ENCODE measurements around the gene CRLF1. TPM values are rescaled to one million over a fixed set of nuclear protein-coding genes. Genes with fewer than 3 reads are reported as not detected.
A peak's percentile ranks its signal among the peaks of the same experiment; 100 is the strongest.
"Not testable (repeated sequence)": the region's sequence is repeated elsewhere in the genome, so short reads cannot be mapped to it uniquely, and the experiment has no call there.

The CRLF1 gene
- total RNA-seq, 1 donor: 0.21 TPM

GRCh38 chr19:18593367-18594095 lies 13.1 kb downstream of the CRLF1 start:
- H3K9me3 ChIP-seq (ENCODE audit: low read depth, low read length): no peaks in the 10 kb centered on the region
- H3K4me3 ChIP-seq (ENCODE audit: low read length): no peak overlapping the region
- peaks cover 6% of the 10 kb centered on the region for H3K27me3 ChIP-seq (ENCODE audit: insufficient read depth, low read length)
- H3K4me1 ChIP-seq (ENCODE audit: insufficient read depth, low read length): peaks cover 37% of the 10 kb centered on the region

DNA sequence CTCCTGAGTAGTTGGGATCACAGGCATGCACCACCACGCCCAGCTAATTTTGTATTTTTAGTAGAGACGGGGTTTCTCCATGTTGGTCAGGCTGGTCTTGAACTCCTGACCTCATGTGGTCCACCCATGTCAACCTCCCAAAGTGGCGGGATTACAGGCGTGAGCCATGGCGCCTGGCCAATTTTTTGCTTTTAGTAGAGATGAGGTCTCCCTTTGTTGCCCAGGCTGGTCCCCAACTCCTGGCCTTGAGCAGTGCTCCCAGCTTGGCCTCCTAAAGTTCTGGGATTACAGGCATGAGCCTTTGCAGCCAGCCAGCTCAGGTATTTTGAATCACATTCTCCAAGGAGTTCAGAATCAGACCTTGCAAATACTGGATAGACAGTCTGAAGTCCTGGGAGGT lies 13.9 kb downstream of the CRLF1 start:
- H3K4me3 ChIP-seq (ENCODE audit: low read length); H3K9me3 ChIP-seq (ENCODE audit: low read depth, low read length); H3K27me3 ChIP-seq (ENCODE audit: insufficient read depth, low read length): not testable (repeated sequence)
- H3K4me1 ChIP-seq (ENCODE audit: insufficient read depth, low read length): peaks cover 45% of the 10 kb centered on the region

GRCh38 chr19:18591735-18592385 lies 14.7 kb downstream of the CRLF1 start:
- H3K27me3 ChIP-seq (ENCODE audit: insufficient read depth, low read length): peaks cover 6% of the 10 kb centered on the region
- no peaks in the 10 kb centered on the region for H3K9me3 ChIP-seq (ENCODE audit: low read depth, low read length)
- H3K4me1 ChIP-seq (ENCODE audit: insufficient read depth, low read length): peaks cover 44% of the 10 kb centered on the region
- H3K4me3 ChIP-seq (ENCODE audit: low read length): no peak overlapping the region

- Histone ChIP-seq H3K27me3 (ENCODE audit: insufficient read depth, low read length) (peaks cover 4% of the 10 kb centered on the region), H3K4me1 (ENCODE audit: insufficient read depth, low read length) (peaks cover 52% of the 10 kb centered on the region), H3K4me3 (ENCODE audit: low read length) (no peak overlapping the region), H3K9me3 (ENCODE audit: low read depth, low read length) (no peaks in the 10 kb centered on the region)
Measured at GRCh38 chr19:18590273-18591272, 16.0 kb downstream of the CRLF1 start.

GRCh38 chr19:18589380-18590272 lies 17.0 kb downstream of the CRLF1 start:
- Histone ChIP-seq H3K4me1 (ENCODE audit: insufficient read depth, low read length) (peaks cover 48% of the 10 kb centered on the region), H3K27me3 (ENCODE audit: insufficient read depth, low read length) (no peaks in the 10 kb centered on the region), H3K9me3 (ENCODE audit: low read depth, low read length) (no peaks in the 10 kb centered on the region), H3K4me3 (ENCODE audit: low read length) (peak overlapping the region; percentile 66)

DNA sequence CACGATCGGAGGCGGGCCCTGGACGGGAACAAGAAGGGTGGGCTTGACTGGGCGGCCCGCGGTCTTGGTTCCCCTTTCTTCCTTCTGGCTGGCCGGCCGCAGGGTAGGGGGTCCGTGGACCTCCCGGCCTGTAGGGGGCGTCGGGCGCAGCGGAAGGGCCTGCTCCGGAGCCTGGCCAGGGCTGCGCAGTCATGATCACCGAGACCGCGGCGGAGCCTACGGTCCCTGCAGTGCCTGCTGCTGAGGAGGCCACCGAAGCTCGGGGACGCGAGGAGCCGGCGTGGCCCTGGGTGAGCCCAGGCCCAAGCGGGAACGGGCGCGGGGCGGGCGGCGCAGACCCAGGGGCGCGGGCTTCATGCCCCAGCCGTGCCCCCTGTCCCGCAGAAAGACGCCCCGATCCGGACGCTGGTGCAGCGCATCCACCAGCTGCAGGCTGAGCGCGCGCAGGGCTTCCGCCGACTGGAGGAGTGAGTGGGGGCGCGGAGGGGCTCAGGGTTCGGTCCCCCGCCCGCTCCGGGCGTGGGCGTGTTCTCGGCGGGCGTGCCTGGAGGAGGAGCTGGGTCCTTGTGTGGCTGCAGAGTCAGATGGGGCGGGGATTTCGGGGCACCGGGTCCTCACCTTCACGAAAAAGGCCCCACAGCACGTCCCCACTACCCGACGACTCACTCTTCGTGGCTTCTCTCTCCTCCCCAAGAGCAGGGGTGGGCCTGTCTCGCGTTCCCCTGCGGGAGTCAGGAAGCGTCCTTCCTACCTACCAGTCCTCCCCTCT lies 17.8 kb downstream of the CRLF1 start, which contains the start of gene REX1BD:
TSS of gene REX1BD (plus strand) at position 188 of the 769 bp plus-strand sequence. CDS start at position 192, 4 bp downstream.
- Histone ChIP-seq H3K4me1 (ENCODE audit: insufficient read depth, low read length) (peaks cover 41% of the 10 kb centered on the region), H3K27me3 (ENCODE audit: insufficient read depth, low read length) (no peaks in the 10 kb centered on the region), H3K4me3 (ENCODE audit: low read length) (peak within 1 kb of the TSS; percentile 66), H3K9me3 (ENCODE audit: low read depth, low read length) (no peaks in the 10 kb centered on the region)

GRCh38 chr19:18587962-18588610 lies 18.5 kb downstream of the CRLF1 start:
- peaks cover 41% of the 10 kb centered on the region for H3K4me1 ChIP-seq (ENCODE audit: insufficient read depth, low read length)
- H3K4me3 ChIP-seq (ENCODE audit: low read length): peak overlapping the region; percentile 66
- no peaks in the 10 kb centered on the region for H3K27me3 ChIP-seq (ENCODE audit: insufficient read depth, low read length)
- no peaks in the 10 kb centered on the region for H3K9me3 ChIP-seq (ENCODE audit: low read depth, low read length)

DNA sequence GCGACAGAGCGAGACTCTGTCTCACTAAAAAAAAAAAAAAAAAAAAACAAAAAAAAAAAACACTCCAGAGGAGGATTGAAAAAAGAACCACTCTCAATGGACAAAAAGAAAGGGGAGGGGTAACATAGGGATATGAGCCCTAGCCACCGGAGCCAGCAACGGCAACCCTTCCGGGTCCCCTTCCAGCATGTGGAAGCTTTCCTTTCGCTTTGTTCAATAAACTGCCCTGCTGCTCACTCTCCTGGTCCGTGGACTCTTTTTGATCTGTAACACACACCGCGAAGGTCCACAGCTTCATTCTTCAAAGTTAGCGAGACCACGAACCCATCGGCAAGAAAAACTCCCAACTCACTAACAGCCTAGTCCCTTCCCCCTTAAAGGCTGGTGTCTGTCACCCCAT lies 19.0 kb downstream of the CRLF1 start:
- H3K4me1 ChIP-seq (ENCODE audit: insufficient read depth, low read length): peaks cover 41% of the 10 kb centered on the region
- H3K9me3 ChIP-seq (ENCODE audit: low read depth, low read length): no peaks in the 10 kb centered on the region
- H3K4me3 ChIP-seq (ENCODE audit: low read length): no peak overlapping the region
- no peaks in the 10 kb centered on the region for H3K27me3 ChIP-seq (ENCODE audit: insufficient read depth, low read length)

GRCh38 chr19:18586306-18586705 lies 20.3 kb downstream of the CRLF1 start:
- no peaks in the 10 kb centered on the region for H3K9me3 ChIP-seq (ENCODE audit: low read depth, low read length)

DNA sequence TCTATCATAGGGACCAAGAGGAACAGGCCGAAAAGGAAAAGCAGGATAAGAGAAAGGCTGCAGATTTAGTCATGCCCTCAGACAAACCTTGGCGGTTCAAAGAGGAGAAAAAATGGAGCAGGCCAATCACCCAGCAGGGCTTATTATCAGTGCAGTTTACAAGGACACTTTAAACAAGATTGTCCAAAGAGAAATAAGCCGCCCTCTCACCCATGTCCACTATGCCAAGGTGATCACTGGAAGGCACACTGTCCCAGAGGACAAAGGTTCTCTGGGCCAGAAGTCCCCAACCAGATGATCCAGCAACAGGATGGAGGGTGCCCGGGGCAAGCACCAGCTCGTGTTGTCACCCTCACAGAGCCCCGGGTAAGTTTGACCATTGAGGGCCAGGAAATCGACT lies 26.3 kb downstream of the CRLF1 start:
- Histone ChIP-seq H3K27me3 (ENCODE audit: insufficient read depth, low read length) (no peaks in the 10 kb centered on the region), H3K4me3 (ENCODE audit: low read length) (no peak overlapping the region), H3K9me3 (ENCODE audit: low read depth, low read length) (no peaks in the 10 kb centered on the region), H3K4me1 (ENCODE audit: insufficient read depth, low read length) (peaks cover 2% of the 10 kb centered on the region)

More at GRCh38 chr19:18586306-18586705, 20.3 kb downstream of the CRLF1 start:
- Histone ChIP-seq H3K4me1 (ENCODE audit: insufficient read depth, low read length) (peaks cover 41% of the 10 kb centered on the region), H3K27me3 (ENCODE audit: insufficient read depth, low read length) (no peaks in the 10 kb centered on the region), H3K4me3 (ENCODE audit: low read length) (no peak overlapping the region)

GRCh38 chr19:18577365-18577914 lies 29.2 kb downstream of the CRLF1 start:
- no peaks in the 10 kb centered on the region for H3K9me3 ChIP-seq (ENCODE audit: low read depth, low read length)
- peaks cover 13% of the 10 kb centered on the region for H3K4me1 ChIP-seq (ENCODE audit: insufficient read depth, low read length)
- no peak overlapping the region for H3K4me3 ChIP-seq (ENCODE audit: low read length)
- H3K27me3 ChIP-seq (ENCODE audit: insufficient read depth, low read length): no peaks in the 10 kb centered on the region

GRCh38 chr19:18576383-18576782 lies 30.2 kb downstream of the CRLF1 start:
- H3K9me3 ChIP-seq (ENCODE audit: low read depth, low read length): no peaks in the 10 kb centered on the region
- H3K4me1 ChIP-seq (ENCODE audit: insufficient read depth, low read length): peaks cover 18% of the 10 kb centered on the region
- H3K27me3 ChIP-seq (ENCODE audit: insufficient read depth, low read length): no peaks in the 10 kb centered on the region
- H3K4me3 ChIP-seq (ENCODE audit: low read length): no peak overlapping the region

All from mononuclear cell (primary cell).